Astrocyte of the hippocampus (primary cell): ENCODE data around the gene APOA1.

Experiments used
- DNase-seq: peaks from one replicate; pipeline ENCODE4 v3.0.0; 2011; ENCODE audit warnings: low read depth, low spot score

The APOA1 gene

GRCh38 chr11:116859175-116859574 is 21.8 kb upstream of the APOA1 start:
- DNase-seq = no peak

- no peak for DNase-seq
Observed at GRCh38 chr11:116857936-116858335, 20.5 kb upstream of the APOA1 start.

GRCh38 chr11:116857316-116857715 is 19.9 kb upstream of the APOA1 start:
- no peak for DNase-seq

DNA sequence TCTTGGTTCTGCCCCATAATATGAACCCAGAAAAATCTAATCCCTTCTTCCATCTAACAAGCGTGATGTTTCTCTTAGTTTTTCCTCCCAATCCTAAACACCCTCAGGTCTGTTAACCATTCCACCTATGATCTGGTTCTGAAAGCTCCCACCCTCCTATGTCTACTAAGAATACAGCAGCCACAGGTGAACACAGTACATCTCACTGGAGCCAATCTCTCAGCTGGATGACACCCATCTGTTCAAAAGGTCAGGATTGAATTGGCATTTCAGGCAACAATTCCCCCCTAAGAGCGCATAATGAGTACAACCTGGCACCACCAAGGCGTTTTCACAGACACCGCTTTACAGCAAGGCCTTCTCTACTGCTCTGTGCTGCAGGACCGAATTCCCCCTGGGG is 19.0 kb upstream of the APOA1 start:
- DNase-seq = no peak

DNA sequence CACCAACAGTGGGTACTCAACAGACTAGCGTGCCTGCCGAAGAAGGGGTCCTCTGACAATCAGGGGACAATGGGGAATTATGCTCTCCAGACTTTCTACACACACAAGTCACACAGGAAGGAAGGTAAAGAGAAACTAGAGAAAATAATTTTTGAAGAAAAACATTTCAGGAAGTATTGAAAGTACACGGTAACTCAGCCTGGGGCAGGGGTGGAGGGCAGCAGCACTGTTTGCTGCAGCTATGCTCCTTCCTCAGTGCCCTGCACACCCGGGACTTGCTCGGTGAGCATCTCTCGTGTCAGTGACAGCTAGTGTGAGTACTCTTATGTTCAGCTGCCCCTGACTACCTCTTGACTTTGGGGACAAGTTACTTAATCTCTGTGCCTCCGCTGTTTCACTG is 18.0 kb upstream of the APOA1 start:
- no peak for DNase-seq

GRCh38 chr11:116853461-116854073 is 16.1 kb upstream of the APOA1 start:
- DNase-seq = peak; percentile 88

- peak; percentile 21 for DNase-seq
Observed at GRCh38 chr11:116852261-116853031, 15.0 kb upstream of the APOA1 start.

GRCh38 chr11:116851626-116852025 is 14.2 kb upstream of the APOA1 start:
- DNase-seq = no peak

DNA sequence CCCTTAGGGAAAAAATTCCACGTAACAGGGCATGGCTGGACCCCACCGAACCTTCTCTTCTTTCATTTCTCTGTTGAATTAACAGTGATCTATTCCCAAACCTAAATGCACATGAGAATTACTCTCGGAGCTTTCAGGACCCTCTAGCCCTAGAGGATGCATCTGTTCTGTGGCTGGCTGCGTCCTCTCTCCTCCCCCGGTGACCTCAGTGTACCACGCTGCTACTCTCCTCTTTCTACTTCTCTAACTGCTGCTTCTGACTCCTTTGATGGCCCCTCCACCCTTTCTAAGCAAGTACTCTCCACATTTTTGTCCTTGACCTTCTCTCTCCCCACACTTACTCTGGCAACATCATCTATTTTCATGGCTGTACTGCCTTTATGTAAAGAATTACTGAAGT is 12.1 kb upstream of the APOA1 start:
- DNase-seq = no peak

DNA sequence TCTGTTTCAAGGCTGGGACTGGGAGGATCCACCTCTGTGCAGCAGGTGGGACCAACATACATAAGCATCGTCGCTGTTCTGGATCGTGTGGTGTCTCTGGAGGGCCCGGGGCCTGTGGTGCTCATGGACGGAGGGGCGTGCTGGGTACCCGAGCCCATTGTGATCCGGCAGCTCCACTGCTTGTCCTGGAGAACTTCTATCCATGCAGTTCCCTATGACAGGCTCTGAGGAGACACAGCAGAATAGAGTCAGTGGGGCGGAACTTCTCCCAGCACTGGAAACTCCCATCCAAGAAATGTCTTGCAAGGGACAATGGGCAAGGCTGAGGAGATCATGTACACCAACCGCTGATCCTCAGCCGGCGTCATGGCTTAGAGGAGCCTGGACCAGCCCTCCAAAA is 11.6 kb upstream of the APOA1 start:
- DNase-seq = no peak

DNA sequence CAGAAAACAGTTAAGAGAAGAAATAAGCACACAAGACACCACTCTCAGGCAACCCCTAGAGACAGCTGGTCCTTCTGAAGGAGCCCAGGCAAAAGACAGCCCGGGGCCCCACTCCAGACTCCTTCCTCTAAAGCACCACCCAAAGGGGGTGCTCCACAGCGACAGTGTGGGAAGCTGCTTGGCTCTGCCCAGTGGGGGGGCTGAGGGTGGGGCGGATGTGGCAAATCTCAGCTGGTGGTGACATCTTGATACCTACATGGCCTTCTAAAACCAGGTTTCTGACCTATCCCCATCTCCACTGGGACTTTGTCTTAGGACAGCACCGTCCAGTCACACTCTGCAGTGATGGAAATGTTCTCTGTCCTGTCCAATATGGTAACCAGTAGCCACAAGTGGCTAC is 10.2 kb upstream of the APOA1 start:
- no peak for DNase-seq

GRCh38 chr11:116844722-116845121 is 7.3 kb upstream of the APOA1 start:
- no peak for DNase-seq

GRCh38 chr11:116843661-116844060 is 6.2 kb upstream of the APOA1 start:
- DNase-seq = no peak

DNA sequence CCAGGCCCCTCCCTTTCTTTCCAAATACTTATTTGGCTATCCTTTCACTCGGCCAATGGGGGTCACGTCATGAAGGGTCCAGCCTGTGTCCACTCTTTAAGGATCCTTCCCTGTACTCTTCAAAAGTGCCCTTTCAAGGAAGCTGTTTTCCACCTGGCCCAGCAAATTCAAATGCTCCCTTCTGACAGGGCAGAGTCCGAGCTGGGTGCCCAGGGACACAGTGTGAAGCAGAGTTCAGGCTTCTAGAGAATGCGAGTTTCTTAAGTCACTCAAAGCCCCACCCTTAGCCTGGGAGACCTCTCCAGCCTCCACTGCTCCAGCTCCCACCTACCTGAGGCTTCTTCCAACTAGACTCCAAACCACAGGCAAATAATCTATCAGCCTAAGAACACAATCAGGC is 5.5 kb upstream of the APOA1 start:
- no peak for DNase-seq

DNA sequence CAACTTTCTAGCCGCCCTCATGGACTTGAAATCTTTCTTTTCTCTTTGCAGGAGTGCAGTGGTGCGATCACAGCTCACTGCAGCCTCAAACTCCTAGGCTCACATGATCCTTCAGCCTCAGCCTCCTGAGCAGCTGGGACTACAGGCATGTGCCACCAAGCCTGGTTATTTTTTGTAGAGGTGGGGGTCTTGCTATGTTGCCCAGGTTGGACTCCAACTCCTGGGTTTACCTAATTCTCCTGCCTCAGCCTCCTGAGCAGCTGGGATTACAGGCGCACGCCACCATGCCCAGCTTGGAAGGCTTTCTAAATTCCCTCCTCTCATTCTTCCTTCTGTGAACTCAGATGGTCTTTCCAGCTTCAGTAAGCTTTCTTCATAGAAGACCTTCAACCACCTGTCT is 4.7 kb upstream of the APOA1 start:
- DNase-seq = no peak

DNA sequence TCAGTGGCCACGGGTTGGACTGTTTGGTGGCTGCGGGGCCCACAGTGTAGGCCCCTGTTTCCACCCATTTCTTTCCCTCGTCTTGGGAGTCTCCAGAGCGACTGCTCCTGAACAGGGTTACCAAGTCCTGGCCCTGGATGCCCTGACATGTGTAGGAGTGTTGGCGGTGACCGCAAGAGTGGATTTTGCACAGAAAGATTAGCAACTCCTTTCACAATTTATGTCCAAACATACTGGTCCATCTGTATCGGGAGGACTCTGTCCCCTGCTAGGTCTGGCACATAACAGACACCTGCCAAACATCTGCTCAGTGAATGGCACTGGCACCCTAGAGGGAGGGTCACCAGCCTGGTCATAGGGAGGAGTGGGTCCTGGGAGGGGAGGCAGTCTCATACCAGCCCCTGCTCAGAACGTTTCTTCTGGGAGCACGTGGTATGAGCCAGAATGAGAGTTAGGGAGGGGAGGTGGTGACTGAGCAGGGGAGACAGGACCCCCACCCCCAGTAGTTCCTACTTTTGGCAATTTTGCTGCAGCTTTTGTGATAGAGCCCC is 3.4 kb upstream of the APOA1 start:
- no peak for DNase-seq

GRCh38 chr11:116840224-116840745 is 2.9 kb upstream of the APOA1 start:
- DNase-seq = no peak

DNA sequence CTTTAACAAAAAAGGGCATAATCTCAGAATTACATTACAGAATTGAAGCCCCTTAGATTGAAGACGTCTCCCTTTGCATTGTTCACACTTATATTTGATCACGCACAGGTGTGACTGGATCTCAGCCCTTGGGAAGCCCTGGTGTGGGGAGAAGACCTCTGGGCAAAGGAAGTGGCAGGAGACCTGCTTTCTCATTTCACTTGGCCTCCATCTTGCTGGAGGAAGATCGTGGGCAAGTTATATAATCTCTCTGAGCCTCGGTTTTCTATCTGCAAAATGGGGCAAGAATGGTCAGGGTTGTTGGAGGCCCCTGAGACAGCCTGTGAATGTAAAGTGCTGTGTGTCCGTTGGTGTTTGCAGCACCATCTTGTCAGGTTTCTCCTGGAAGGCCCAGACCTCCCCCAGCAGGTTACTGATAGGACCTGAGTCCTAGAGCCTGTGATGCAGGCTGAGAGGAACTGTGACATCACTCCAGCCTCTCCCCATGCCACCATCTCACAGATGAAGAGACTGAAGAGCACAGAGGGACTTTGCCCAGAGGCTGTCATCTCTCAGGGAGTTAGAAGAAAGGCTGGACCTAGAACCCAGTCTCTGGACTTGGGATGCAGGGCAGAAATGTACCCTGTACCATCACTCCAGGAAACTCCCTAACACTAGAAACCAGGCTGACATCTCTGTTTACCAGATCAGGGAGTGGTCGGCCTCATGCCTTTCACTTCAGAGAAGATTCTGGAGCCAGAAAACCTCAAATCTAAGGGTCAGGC is 1.1 kb upstream of the APOA1 start:
- no peak for DNase-seq

GRCh38 chr11:116836632-116836991 is 810 bp downstream of the APOA1 start:
- no peak for DNase-seq

DNA sequence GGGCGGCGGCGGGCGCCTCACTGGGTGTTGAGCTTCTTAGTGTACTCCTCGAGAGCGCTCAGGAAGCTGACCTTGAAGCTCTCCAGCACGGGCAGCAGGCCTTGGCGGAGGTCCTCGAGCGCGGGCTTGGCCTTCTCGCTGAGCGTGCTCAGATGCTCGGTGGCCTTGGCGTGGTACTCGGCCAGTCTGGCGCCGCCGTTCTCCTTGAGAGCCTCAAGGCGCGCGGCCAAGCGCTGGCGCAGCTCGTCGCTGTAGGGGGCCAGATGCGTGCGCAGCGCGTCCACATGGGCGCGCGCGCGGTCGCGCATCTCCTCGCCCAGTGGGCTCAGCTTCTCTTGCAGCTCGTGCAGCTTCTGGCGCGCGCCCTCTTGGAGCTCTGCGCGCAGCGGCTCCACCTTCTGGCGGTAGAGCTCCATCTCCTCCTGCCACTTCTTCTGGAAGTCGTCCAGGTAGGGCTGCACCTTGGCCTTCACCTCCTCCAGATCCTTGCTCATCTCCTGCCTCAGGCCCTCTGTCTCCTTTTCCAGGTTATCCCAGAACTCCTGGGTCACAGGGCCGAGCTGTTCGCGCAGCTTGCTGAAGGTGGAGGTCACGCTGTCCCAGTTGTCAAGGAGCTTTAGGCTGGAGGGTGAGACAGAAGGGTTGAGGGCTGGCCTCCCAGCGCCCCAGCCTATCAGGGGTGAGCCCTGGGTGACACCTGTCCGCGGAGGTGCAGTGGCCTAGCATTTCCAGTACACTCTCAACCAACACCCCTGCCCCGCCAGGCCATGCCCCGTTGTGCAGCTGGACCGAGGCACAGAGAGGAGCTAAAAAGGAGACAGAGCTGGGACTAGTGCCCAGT is 1.4 kb downstream of the APOA1 start:
- peak; percentile 98 for DNase-seq

DNA sequence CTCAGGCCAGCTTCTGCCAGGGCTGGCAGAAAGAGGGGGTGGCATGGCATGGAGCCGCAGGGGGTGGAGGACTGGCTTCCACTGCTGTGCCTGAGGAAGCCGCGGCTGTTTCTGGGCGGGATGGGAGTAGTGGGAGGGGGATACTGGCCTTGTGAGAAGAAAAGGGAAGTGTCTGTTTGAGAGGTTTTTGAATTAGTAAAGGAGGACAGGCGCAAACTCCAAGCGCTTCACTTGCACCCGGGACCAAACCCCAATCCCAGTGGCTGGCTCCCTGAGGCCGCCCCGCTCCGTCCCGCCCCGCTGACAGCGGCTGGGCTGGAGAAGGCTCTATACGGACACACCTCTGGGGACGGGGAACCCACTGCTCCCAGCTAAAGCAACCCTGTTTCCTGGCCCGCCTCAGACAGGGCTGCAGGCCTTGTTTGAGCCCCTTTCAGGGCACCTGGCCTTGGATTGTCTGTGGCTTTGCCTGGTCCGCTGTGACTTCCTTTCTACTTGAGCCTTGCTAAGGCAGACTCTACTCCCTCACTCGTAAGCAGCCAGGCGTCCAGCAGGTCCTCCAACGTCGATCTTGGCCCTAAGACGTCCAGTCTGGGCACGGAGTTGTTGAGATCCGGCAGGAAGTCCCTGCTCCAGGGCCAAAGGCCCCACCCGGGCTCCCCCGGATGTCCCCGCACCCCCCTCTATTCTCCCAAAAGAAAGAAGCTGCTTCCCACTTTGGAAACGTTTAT is 2.2 kb downstream of the APOA1 start:
- DNase-seq = no peak
